ENCODE measurements around the gene H2BK1. TPM values are rescaled to one million over a fixed set of nuclear protein-coding genes. Genes with fewer than 3 reads are reported as not detected.

The H2BK1 gene
- total RNA-seq, 4 donors from 2014 or later, result not detected

GRCh38 chr7:151247611-151248345, 37.5 kb upstream of the H2BK1 start:
- TF ChIP-seq CTCF (IDR thresholded peaks at IDR 0.05), result no peak
- TF ChIP-seq POLR2A (IDR thresholded peaks at IDR 0.05), result no peak
- peaks cover 0 to 64% (median 0%) of the 10 kb centered on the region in 4 donors for H3K27me3 ChIP-seq
- no peak for DNase-seq
- H3K36me3 ChIP-seq, result no peaks in the 10 kb centered on the region
- peak overlapping the region; percentile 71 to 92 (median 86) for H3K27ac ChIP-seq
- peaks cover 55 to 98% (median 67%) of the 10 kb centered on the region in 3 donors for H3K4me1 ChIP-seq
- intact Hi-C loops (cut with DNase I), result loop anchor here (5.0 kb wide), 1 partner anchor 55 kb away; no protein-coding TSS in a partner anchor
- H3K9me3 ChIP-seq, result no peaks in the 10 kb centered on the region
- peak overlapping the region; percentile 31 to 78 (median 58) for H3K4me3 ChIP-seq
- WGBS, 2 donors, result 23 to 31% methylated on average over 7 to 16 of the region's 29 CpGs

DNA sequence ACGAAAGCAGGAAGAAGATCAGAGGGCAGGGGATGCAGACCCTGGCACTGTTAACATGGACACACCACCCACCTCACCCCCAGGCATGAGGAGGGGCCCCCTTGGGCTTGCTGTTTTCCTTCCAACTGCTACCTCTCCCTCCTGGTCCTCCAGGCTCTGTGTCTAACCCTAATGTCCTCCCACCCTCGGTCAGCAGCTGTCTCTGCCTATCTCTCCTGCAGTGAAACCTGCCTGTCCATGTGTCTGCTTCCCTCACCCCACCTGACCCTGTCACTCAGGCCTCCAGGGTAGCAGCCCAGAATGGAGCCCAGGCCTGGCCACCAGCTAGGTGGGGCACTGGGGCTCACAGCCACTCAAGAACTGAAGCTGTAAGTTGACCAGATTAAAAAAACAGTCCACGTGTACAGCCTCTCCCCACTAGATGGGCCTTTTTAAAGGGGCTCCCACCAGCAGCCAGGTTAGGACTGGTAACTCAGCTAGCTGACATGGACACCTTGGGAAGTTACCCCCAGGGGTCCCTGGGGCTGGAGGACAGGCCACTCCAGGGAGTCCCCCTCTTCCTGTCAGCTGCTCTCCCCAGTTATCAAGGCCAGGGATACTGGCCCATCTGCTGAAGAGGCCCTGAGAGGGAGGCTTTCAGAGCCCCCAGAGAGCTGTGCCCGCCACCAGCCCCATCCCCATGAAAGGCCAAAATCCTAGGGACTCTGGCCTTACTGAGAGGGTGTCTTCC, 36.7 kb upstream of the H2BK1 start:
- H3K4me1 ChIP-seq, result peaks cover 52 to 90% (median 60%) of the 10 kb centered on the region in 3 donors
- 70 to 89% methylated on average over 2 to 3 of the region's 4 CpGs for WGBS, 2 donors

GRCh38 chr7:151246102-151246850, 36.0 kb upstream of the H2BK1 start:
- TF ChIP-seq CTCF (IDR thresholded peaks at IDR 0.05) (no peak), POLR2A (IDR thresholded peaks at IDR 0.05) (no peak)
- Histone ChIP-seq H3K9me3 (no peaks in the 10 kb centered on the region), H3K36me3 (peaks cover 0 to 11% (median 0%) of the 10 kb centered on the region in 3 donors), H3K4me3 (peak overlapping the region in 3 of 4 donors; percentile 14 to 64 (median 43)), H3K4me1 (peaks cover 49 to 84% (median 58%) of the 10 kb centered on the region in 3 donors), H3K27ac (peak overlapping the region in 3 of 4 donors; percentile 39 to 92 (median 83)), H3K27me3 (peaks cover 0 to 51% (median 0%) of the 10 kb centered on the region in 4 donors)
- 24 to 27% methylated on average over 9 of the region's 13 CpGs for WGBS, 2 donors
- intact Hi-C loops (cut with DNase I), result loop anchor here (5.0 kb wide), 1 partner anchor 56 kb away; no protein-coding TSS in a partner anchor
- no peak for DNase-seq

More for the DNA sequence above, 36.7 kb upstream of the H2BK1 start:
- Histone ChIP-seq H3K36me3 (peaks cover 0 to 4% (median 0%) of the 10 kb centered on the region in 3 donors), H3K27ac (peak overlapping the region; percentile 71 to 92 (median 86)), H3K27me3 (peaks cover 0 to 56% (median 0%) of the 10 kb centered on the region in 4 donors), H3K4me3 (peak overlapping the region in 3 of 4 donors; percentile 53 to 78 (median 62)), H3K9me3 (no peaks in the 10 kb centered on the region)
- no peak for DNase-seq
- intact Hi-C loops (cut with DNase I), result loop anchor here (5.0 kb wide), 1 partner anchor 55 kb away; no protein-coding TSS in a partner anchor
- TF ChIP-seq POLR2A (IDR thresholded peaks at IDR 0.05), result no peak
- no peak for TF ChIP-seq CTCF (IDR thresholded peaks at IDR 0.05)

DNA sequence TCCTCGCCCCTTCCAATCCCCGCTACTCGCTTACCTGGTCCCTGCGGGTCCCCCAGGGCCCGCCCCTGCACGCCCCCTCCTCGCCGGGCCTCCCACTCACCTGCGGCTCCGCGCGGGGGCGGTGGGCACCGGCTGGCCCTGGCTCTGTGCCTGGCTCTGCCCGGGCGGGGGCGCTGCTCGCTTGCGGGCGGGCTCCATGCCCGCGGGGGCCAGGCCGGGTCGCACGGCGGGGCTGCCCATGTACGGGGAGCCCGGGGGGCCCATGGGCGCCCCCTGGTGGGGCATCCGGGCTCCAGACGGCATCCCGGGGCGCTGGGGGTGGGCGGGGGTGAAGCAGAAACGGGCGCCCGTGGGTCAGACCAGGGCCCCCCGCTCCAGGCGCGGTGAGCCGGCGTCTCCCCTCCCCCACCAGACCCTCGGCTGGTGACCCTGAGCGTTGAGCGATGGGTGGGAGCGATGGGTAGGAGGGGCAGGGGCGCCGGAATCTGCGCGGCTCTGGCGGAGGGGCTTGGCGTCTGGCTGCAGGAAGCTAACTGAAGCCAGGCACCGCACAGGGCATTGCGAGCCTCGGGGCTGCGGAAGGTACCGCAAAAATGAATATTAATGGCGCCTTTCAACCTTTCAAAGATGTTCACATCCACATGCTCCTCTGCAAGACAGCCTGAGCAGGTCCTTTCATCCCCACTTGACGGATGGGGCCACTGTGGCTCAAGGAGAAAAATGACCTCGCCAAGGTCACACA, 35.2 kb upstream of the H2BK1 start:
- Histone ChIP-seq H3K27ac (peak overlapping the region in 2 of 4 donors; percentile 5 to 39), H3K4me1 (peaks cover 42 to 77% (median 52%) of the 10 kb centered on the region in 3 donors), H3K4me3 (peak overlapping the region; percentile 8 to 64 (median 28)), H3K9me3 (no peaks in the 10 kb centered on the region), H3K27me3 (peaks cover 0 to 47% (median 0%) of the 10 kb centered on the region in 4 donors), H3K36me3 (peaks cover 0 to 18% (median 0%) of the 10 kb centered on the region in 3 donors)
- intact Hi-C loops (cut with DNase I), result loop anchor here (5.0 kb wide), 1 partner anchor 57 kb away; no protein-coding TSS in a partner anchor
- no peak for DNase-seq
- 0 to 9% methylated on average over 5 to 6 of the region's 60 CpGs for WGBS, 2 donors
- TF ChIP-seq POLR2A (IDR thresholded peaks at IDR 0.05) (no peak), CTCF (IDR thresholded peaks at IDR 0.05) (peak; percentile 27 to 73 (median 44))
